Mononuclear cell (primary cell): ENCODE measurements around the gene CCDC141. TPM values are rescaled to one million over a fixed set of nuclear protein-coding genes. Genes with fewer than 3 reads are reported as not detected.

Source experiments
- H3K27me3 ChIP-seq: 2 replicates; pipeline ENCODE4 v1.6.0; 2011; ENCODE audit warnings: low read length, control low read depth; ENCODE audit not compliant: insufficient read depth
- H3K4me1 ChIP-seq: 2 replicates; pipeline ENCODE4 v1.5.1; 2011; ENCODE audit warnings: mild to moderate bottlenecking, low read length, control low read depth; ENCODE audit not compliant: insufficient read depth
- H3K4me3 ChIP-seq: 2 replicates; pipeline ENCODE4 v1.5.1; 2011; ENCODE audit warnings: mild to moderate bottlenecking, low read length, moderate library complexity
- H3K9me3 ChIP-seq: 2 replicates; pipeline ENCODE4 v1.5.1; 2011; ENCODE audit warnings: low read depth, mild to moderate bottlenecking, control low read depth, low read length
- total RNA-seq: library from RNA; depleted of rRNA; stranded (reverse); fragments of >200 nt; gene quantifications from one replicate; pipeline ENCODE4 v1.2.3, GENCODE V29; 2012

CCDC141 gene
- total RNA-seq, 1 donor = 33.9 TPM

DNA sequence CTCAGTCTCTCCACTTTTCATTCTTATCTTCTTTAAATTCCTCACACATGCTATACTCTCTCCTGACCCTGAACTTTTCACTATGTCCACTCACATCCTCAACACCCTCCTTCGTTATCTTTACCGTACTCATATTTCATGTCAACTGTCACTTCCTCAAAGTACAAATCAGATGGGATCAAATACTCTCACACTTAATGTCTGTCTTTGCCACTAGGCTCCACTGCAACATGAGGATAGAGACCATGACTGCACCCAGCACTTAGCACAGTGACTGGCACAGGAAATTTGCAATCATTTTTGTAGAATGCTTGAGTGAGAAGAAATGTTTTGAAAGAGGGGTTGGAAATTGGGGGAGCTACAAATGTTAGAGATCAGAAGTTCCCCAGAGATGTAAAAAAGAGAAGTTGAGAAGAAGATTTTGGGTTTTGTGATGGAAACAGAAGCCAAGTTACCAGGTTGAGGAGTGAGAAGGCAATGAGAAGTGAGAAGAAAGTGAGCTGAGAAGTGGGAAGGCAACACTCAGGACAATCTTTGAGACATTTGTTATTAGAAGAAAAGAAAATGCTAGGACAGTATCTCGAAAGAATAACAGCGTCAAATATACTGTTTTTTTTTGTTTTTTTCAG lies 87.0 kb downstream of the CCDC141 start:
- Histone ChIP-seq H3K4me3 (no peak overlapping the region), H3K4me1 (no peaks in the 10 kb centered on the region), H3K9me3 (no peaks in the 10 kb centered on the region), H3K27me3 (no peaks in the 10 kb centered on the region)

DNA sequence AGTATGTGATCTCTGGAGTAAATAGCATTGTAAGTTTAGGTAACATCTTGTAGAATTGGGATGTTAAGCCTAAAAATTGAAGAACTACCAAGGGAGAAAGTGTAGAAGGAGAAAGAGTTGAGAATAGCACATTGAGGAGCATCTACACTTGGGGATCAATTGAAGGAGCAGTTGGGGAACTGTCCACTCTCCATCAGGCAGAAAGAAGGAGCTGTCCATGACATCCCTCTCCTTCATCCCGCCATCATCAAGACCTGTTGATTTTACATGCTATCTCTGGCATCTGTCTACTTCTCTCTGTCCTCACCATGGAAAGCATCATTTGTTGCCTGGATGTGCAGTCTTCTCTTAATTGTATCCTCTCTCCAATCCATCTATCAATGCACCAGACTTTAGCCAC lies 87.8 kb downstream of the CCDC141 start:
- H3K9me3 ChIP-seq = no peaks in the 10 kb centered on the region
- no peaks in the 10 kb centered on the region for H3K4me1 ChIP-seq
- H3K27me3 ChIP-seq = no peaks in the 10 kb centered on the region
- H3K4me3 ChIP-seq = no peak overlapping the region

GRCh38 chr2:178954049-178954448 lies 95.9 kb downstream of the CCDC141 start:
- no peaks in the 10 kb centered on the region for H3K27me3 ChIP-seq
- no peaks in the 10 kb centered on the region for H3K4me1 ChIP-seq
- H3K9me3 ChIP-seq = no peaks in the 10 kb centered on the region
- H3K4me3 ChIP-seq = no peak overlapping the region

GRCh38 chr2:178951266-178952006 lies 98.5 kb downstream of the CCDC141 start:
- Histone ChIP-seq H3K4me3 (no peak overlapping the region), H3K4me1 (no peaks in the 10 kb centered on the region), H3K9me3 (no peaks in the 10 kb centered on the region), H3K27me3 (no peaks in the 10 kb centered on the region)

GRCh38 chr2:178949584-178949983 lies 100.4 kb downstream of the CCDC141 start:
- H3K9me3 ChIP-seq = no peaks in the 10 kb centered on the region
- H3K4me1 ChIP-seq = no peaks in the 10 kb centered on the region
- no peaks in the 10 kb centered on the region for H3K27me3 ChIP-seq
- no peak overlapping the region for H3K4me3 ChIP-seq

- Histone ChIP-seq H3K4me3 (no peak overlapping the region), H3K9me3 (no peaks in the 10 kb centered on the region), H3K4me1 (no peaks in the 10 kb centered on the region), H3K27me3 (no peaks in the 10 kb centered on the region)
These were observed 100.8 kb downstream of the CCDC141 start for GRCh38 chr2:178949151-178949550.

DNA sequence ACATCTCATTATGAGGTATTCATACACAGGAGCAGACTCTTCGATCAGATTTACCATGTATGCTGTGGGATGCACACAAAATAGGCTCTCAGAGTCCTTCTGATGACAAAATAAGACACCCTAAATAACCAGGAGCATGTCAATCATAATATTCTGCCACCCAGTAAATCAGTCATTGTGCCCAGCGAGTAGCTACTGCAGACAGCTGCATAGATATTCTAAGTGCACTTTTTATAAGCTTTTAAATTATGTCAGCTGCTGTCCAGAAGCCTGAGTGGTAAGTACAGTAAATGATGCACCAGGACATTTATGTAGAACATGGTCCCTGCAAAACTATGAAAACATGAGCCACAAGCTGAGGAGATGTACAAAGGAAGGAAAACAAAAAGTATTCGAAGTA lies 102.9 kb downstream of the CCDC141 start:
- H3K4me3 ChIP-seq = no peak overlapping the region
- no peaks in the 10 kb centered on the region for H3K27me3 ChIP-seq
- no peaks in the 10 kb centered on the region for H3K9me3 ChIP-seq
- no peaks in the 10 kb centered on the region for H3K4me1 ChIP-seq

DNA sequence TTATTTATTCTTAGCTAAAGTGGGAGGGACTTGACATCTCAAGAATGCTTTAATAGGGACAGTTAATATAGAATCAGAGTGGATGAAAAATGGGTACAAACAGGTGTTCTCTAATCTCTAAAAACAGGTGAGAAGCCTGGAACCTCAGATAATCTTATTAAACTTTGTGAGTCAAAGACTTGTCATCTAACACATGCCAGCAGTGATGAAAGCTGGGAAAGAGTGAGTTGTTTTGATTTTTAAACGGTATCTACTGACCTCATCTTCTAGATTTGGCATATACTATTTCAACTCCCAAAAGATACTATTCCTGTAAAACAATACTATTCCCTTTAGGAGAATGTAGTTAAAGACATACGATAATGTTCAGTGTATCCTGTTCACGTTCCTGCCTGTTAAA lies 103.4 kb downstream of the CCDC141 start:
- no peaks in the 10 kb centered on the region for H3K4me1 ChIP-seq
- no peak overlapping the region for H3K4me3 ChIP-seq

DNA sequence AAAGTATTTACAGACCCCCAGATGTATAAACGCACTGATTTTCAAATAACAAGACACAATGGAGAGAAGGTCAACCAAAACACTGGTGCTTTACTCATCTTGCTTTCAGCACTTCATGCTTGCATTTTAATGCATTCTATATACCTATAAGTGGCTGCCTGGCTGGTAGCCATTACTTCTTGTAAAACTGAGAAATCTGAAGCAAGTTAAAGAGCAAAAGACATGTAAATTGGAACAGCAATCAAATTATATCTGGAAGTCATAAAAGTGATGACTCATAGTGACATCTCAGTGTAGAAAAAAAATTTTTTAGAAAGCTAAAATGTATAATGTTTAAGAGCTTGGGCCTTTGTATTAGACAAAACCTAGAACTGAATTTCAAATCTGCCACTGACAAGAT lies 106.2 kb downstream of the CCDC141 start:
- Histone ChIP-seq H3K9me3 (no peaks in the 10 kb centered on the region), H3K27me3 (no peaks in the 10 kb centered on the region), H3K4me3 (no peak overlapping the region), H3K4me1 (no peaks in the 10 kb centered on the region)

More for the DNA sequence above, 103.4 kb downstream of the CCDC141 start:
- H3K27me3 ChIP-seq = no peaks in the 10 kb centered on the region
- no peaks in the 10 kb centered on the region for H3K9me3 ChIP-seq

DNA sequence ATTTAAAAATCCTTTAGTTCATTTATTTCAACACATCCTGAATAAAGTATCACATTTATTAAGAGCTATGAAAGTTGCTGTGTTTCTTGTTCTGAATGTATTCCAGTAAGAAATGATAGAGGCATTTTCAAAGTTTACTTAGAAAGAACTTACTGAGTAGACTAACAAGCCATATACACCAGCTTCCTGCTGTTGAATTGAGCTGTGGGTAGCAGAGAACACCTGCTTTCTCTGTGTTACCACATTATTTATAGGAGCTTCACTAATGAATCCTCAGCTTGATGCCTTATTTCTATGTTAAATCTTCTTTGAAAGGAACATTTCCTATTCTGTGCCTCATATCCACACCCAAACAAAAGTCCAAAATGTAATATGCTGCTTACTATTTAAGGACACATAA lies 115.4 kb downstream of the CCDC141 start:
- no peak overlapping the region for H3K4me3 ChIP-seq
- no peaks in the 10 kb centered on the region for H3K27me3 ChIP-seq
- H3K4me1 ChIP-seq = no peaks in the 10 kb centered on the region
- peaks cover 5% of the 10 kb centered on the region for H3K9me3 ChIP-seq

DNA sequence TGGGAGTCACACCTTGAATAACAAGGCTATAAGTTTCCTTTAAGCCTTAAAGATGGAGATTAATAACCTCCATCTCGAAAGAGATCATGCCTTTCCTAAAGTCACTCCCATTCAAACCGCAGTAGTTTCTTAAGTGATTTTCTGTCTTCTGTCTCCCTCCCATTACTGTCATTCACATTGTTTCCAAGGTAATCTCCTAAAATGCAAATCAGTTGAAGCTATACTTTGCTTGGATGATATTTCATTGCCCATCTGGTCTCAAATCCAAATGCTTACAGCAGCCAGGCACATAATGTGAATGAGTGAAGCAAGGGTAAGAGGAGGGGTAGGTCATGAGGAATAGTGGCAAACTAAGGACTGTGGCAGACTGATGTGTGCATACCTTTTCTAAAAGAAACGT lies 116.4 kb downstream of the CCDC141 start:
- Histone ChIP-seq H3K4me1 (no peaks in the 10 kb centered on the region), H3K27me3 (no peaks in the 10 kb centered on the region), H3K4me3 (no peak overlapping the region), H3K9me3 (peaks cover 5% of the 10 kb centered on the region)

- no peaks in the 10 kb centered on the region for H3K4me1 ChIP-seq
- H3K9me3 ChIP-seq = no peaks in the 10 kb centered on the region
- no peaks in the 10 kb centered on the region for H3K27me3 ChIP-seq
- no peak overlapping the region for H3K4me3 ChIP-seq
These were observed 121.9 kb downstream of the CCDC141 start for GRCh38 chr2:178928077-178928476.

DNA sequence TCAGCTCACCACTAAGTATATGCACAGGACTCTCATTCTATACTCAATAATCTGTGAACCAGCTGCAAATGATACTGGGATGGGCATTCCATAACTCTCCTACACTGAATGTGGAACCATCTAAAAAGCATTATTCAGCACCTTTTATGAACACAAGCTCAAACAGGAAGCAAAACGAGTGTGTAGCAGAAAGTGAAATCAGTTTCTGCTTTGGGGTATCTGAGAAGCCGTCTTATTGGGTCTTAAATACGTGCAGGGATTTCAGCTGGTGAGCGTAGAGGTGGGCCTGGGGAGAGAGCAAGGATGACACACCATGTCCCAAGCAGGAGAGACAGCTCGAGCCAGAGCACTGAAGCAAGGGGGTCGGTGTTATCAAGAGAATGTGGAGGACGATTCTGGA lies 122.8 kb downstream of the CCDC141 start:
- Histone ChIP-seq H3K4me3 (no peak overlapping the region), H3K9me3 (no peaks in the 10 kb centered on the region), H3K4me1 (no peaks in the 10 kb centered on the region), H3K27me3 (no peaks in the 10 kb centered on the region)

- Histone ChIP-seq H3K9me3 (no peaks in the 10 kb centered on the region), H3K4me1 (no peaks in the 10 kb centered on the region), H3K27me3 (no peaks in the 10 kb centered on the region), H3K4me3 (no peak overlapping the region)
These were observed 125.1 kb downstream of the CCDC141 start for GRCh38 chr2:178924817-178925216.

GRCh38 chr2:178923546-178923945 lies 126.4 kb downstream of the CCDC141 start:
- Histone ChIP-seq H3K27me3 (no peaks in the 10 kb centered on the region), H3K9me3 (no peaks in the 10 kb centered on the region), H3K4me1 (no peaks in the 10 kb centered on the region), H3K4me3 (no peak overlapping the region)

DNA sequence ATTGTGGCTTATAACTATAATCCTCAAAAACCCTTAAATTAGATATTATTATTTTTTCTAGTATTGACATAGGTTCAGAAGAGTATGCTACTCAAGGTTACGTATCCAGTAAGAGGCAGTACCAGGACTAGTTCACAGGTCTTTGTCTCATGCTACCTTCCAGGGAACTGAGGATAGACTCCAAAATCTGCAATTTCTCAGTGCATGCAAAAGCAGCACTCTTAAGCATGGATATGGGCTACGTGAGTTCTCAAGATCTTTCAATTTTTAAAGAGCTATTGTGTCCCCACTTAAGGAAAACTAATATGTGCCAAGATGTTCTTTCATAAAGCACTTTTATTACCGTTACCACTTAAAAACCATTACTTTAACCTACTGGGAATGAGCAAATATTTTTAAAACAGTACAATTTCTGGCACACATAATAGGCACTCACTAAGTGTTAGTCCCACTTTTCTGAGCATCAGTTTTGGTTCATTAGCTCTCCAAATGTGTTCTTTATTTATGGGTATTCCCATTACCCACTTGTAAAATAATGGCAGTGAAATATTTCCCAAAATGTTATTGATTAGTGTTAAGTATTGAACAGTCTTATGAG lies 128.9 kb downstream of the CCDC141 start:
- H3K9me3 ChIP-seq = no peaks in the 10 kb centered on the region
- H3K27me3 ChIP-seq = no peaks in the 10 kb centered on the region
- H3K4me1 ChIP-seq = no peaks in the 10 kb centered on the region
- no peak overlapping the region for H3K4me3 ChIP-seq
